MM.1S (cell line): ENCODE results near the gene FBLN2.

Experiments
- DNase-seq: peaks from one replicate; pipeline ENCODE4 v3.0.0-alpha.2; 2015
- H2AFZ ChIP-seq: fragments of 300-600 bp; sonication (generic); 2 replicates; pipeline ENCODE4 v1.6.0; 2016; ENCODE audit warnings: antibody characterized with exemption, low read length
- H3F3A ChIP-seq: fragments of 300-600 bp; sonication (generic); 2 replicates; pipeline ENCODE4 v1.6.1; 2016; ENCODE audit warnings: mild to moderate bottlenecking, antibody characterized with exemption, low read length, moderate library complexity, mixed read lengths; ENCODE audit not compliant: insufficient read depth
- H3K27ac ChIP-seq: fragments of 300-600 bp; sonication (generic); 2 replicates; pipeline ENCODE4 v1.5.1; 2016; ENCODE audit warnings: mild to moderate bottlenecking, low read length
- H3K27me3 ChIP-seq: fragments of 300-600 bp; sonication (generic); replicated peaks from 2 replicates; pipeline ENCODE4 v1.6.0; 2016; ENCODE audit warnings: low read length; ENCODE audit not compliant: insufficient read depth
- H3K36me3 ChIP-seq: fragments of 300-600 bp; sonication (generic); replicated peaks from 2 replicates; pipeline ENCODE4 v1.6.1; 2016; ENCODE audit warnings: mild to moderate bottlenecking, low read length, mixed read lengths; ENCODE audit not compliant: insufficient read depth
- H3K4me1 ChIP-seq: fragments of 300-600 bp; sonication (generic); 2 replicates; pipeline ENCODE4 v1.6.1; 2016; ENCODE audit warnings: low read length, mixed read lengths
- H3K4me2 ChIP-seq: fragments of 300-600 bp; sonication (generic); 2 replicates; pipeline ENCODE4 v1.6.0; 2016; ENCODE audit warnings: low read depth, low read length
- H3K4me3 ChIP-seq: fragments of 300-600 bp; sonication (generic); 2 replicates; pipeline ENCODE4 v1.5.1; 2016; ENCODE audit warnings: low read length, mixed read lengths
- H3K79me2 ChIP-seq: fragments of 300-600 bp; sonication (generic); 2 replicates; pipeline ENCODE4 v1.6.1; 2016; ENCODE audit warnings: mixed run types, low read length, mixed read lengths
- H3K9ac ChIP-seq: fragments of 300-600 bp; sonication (generic); 2 replicates; pipeline ENCODE4 v1.6.1; 2016; ENCODE audit warnings: low read length, mixed read lengths
- H3K9me2 ChIP-seq: fragments of 300-600 bp; sonication (generic); replicated peaks from 2 replicates; pipeline ENCODE4 v1.6.1; 2016; ENCODE audit warnings: mild to moderate bottlenecking, low read length, mixed read lengths; ENCODE audit not compliant: insufficient read depth
- H3K9me3 ChIP-seq: fragments of 300-600 bp; sonication (generic); replicated peaks from 2 replicates; pipeline ENCODE4 v1.6.1; 2016; ENCODE audit warnings: mild to moderate bottlenecking, low read length, mixed read lengths; ENCODE audit not compliant: insufficient read depth
- H4K20me1 ChIP-seq: fragments of 300-600 bp; sonication (generic); 2 replicates; pipeline ENCODE4 v1.6.1; 2016; ENCODE audit warnings: mild to moderate bottlenecking, low read length, moderate library complexity, mixed read lengths; ENCODE audit not compliant: insufficient read depth
- CTCF ChIP-seq: fragments of 300-600 bp; sonication (generic); IDR thresholded peaks from 2 replicates; pipeline ENCODE4 v1.5.1; 2016; ENCODE audit warnings: antibody characterized with exemption, low read length, mixed read lengths
- EZH2 ChIP-seq: fragments of 300-600 bp; sonication (generic); optimal IDR thresholded peaks from 2 replicates; pipeline ENCODE3; 2017; ENCODE audit warnings: low read depth, mild to moderate bottlenecking, antibody characterized with exemption, low read length, mixed read lengths
- EZH2phosphoT487 ChIP-seq: fragments of 300-600 bp; sonication (generic); IDR thresholded peaks from 2 replicates; pipeline ENCODE4 v1.6.1; 2018; ENCODE audit warnings: antibody characterized with exemption, low read length

The FBLN2 gene

GRCh38 chr3:13600950-13601691, 52.2 kb downstream of the FBLN2 start:
- Histone ChIP-seq H3K4me1 (no peaks in the 10 kb centered on the region), H3K9me3 (no peaks in the 10 kb centered on the region), H3K27ac (no peak overlapping the region), H3K4me3 (no peak overlapping the region), H3K4me2 (no peak overlapping the region), H3F3A (no peaks in the 10 kb centered on the region), H3K36me3 (no peaks in the 10 kb centered on the region), H2AFZ (no peak overlapping the region), H3K9me2 (no peaks in the 10 kb centered on the region), H3K27me3 (peaks cover 45% of the 10 kb centered on the region), H3K9ac (no peak overlapping the region), H3K79me2 (no peaks in the 10 kb centered on the region), H4K20me1 (no peaks in the 10 kb centered on the region)
- no peak for TF ChIP-seq CTCF
- no peak for TF ChIP-seq EZH2phosphoT487
- TF ChIP-seq EZH2: no peak
- DNase-seq: no peak

GRCh38 chr3:13601692-13602080, 52.8 kb downstream of the FBLN2 start:
- H2AFZ ChIP-seq: no peak overlapping the region
- no peak for DNase-seq

DNA sequence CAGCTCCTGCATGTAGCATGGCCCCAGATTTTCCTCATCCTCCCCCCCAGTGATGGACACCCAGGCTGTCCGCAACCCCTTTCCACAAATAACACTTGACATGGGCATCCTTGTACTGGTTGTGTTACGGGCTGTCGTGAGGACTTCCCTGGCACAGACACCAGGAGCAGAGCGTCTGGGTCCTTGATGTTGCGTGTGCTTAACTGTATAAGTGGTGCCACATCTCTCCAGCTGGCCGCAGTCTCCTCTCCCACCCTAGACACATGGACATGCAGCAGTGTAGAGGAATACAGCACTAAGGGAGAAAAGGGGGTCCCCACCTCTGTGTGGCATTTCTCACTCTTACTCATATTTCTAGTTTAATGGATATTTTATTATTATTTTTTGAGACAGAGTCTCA, 56.6 kb downstream of the FBLN2 start:
- DNase-seq: no peak
- Histone ChIP-seq H3K27ac (no peak overlapping the region), H3K4me2 (no peak overlapping the region), H3K36me3 (no peaks in the 10 kb centered on the region), H2AFZ (no peak overlapping the region), H4K20me1 (no peaks in the 10 kb centered on the region), H3K27me3 (peaks cover 62% of the 10 kb centered on the region), H3F3A (no peaks in the 10 kb centered on the region), H3K4me3 (no peak overlapping the region), H3K79me2 (no peaks in the 10 kb centered on the region), H3K9me2 (no peaks in the 10 kb centered on the region), H3K4me1 (no peaks in the 10 kb centered on the region), H3K9ac (no peak overlapping the region), H3K9me3 (no peaks in the 10 kb centered on the region)
- TF ChIP-seq EZH2phosphoT487: no peak
- no peak for TF ChIP-seq EZH2
- no peak for TF ChIP-seq CTCF

More at GRCh38 chr3:13601692-13602080, 52.8 kb downstream of the FBLN2 start:
- Histone ChIP-seq H4K20me1 (no peaks in the 10 kb centered on the region), H3F3A (no peaks in the 10 kb centered on the region), H3K4me3 (no peak overlapping the region), H3K9ac (no peak overlapping the region), H3K27ac (no peak overlapping the region), H3K9me3 (no peaks in the 10 kb centered on the region), H3K27me3 (peaks cover 41% of the 10 kb centered on the region), H3K4me1 (no peaks in the 10 kb centered on the region), H3K79me2 (no peaks in the 10 kb centered on the region), H3K9me2 (no peaks in the 10 kb centered on the region), H3K36me3 (no peaks in the 10 kb centered on the region), H3K4me2 (no peak overlapping the region)
- TF ChIP-seq EZH2: no peak
- no peak for TF ChIP-seq CTCF
- no peak for TF ChIP-seq EZH2phosphoT487
